Ammon's horn (tissue), 1 donor: Measurements from ENCODE around the gene PER3.

Experiments
- DNase-seq: peaks from one replicate; pipeline ENCODE4 v3.0.0-alpha.2; 2016; ENCODE audit warnings: low spot score

PER3 gene

DNA sequence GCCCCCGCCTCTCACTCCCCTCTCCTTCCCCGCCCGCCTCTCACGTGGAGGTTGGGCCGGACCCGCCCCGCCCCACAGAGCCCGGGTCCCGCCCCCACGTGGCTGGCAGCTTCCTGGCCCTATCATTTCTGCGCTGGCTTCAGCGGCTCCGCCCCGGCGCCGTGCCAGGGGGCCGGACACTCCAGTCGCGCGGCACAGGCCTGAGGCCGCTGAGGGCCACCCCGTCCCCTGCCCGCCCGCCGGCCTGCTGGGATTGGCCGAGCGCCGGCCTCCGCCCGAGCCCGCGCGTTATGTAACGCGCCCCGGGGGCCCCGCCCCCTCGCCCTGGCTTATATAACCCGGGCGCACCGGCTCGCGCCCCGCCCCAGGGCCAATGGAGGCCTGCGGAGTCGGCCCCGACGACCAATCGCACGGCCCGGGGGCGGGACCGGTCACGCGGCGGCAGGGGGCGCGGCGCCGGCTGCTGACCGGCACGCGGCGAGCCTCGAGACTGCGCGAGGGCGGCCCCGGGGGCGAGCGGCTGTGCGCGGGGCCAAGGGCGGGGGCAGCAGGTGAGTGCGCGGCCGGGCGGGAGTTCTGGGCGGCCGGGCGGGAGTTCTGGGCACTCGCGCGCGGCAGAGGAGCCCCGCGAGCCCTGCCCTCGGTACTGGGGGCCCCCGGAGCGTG, at the start of gene PER3:
Gene PER3, plus strand, starts transcription at position 466 of the 666 bp plus-strand sequence. CDS start 587 bp downstream, outside the sequence.
- peak; percentile 98 for DNase-seq

DNA sequence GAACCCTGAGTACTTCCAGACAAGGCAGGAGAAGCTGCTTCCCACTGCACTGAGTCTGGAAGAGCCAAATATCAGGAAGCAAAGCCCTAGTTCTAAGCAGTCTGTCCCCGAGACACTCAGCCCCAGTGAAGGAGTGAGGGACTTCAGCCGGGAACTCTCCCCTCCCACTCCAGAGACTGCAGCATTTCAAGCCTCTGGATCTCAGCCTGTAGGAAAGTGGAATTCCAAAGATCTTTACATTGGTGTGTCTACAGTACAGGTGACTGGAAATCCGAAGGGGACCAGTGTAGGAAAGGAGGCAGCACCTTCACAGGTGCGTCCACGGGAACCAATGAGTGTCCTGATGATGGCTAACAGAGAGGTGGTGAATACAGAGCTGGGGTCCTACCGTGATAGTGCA, 46.0 kb upstream of the PER3 start:
- no peak for DNase-seq

DNA sequence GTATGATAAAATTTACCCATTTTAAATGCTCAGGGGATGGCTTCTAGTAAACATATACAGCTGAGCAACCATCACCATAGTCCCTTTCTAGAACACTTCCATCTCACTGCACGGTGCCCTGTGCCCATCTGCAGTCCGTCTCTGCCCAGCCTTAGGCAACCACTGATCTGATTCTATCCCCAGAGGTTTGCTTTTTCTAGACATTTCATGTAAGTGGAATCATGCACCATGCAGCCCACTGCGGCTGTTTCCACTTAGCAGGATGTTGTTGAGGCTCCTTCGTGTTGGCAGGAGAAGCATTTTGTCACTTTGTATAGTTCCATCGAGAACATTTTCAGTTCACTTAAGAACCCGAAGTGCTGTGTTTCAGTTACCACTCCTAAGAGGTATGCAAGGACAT, 40.7 kb upstream of the PER3 start:
- no peak for DNase-seq

DNA sequence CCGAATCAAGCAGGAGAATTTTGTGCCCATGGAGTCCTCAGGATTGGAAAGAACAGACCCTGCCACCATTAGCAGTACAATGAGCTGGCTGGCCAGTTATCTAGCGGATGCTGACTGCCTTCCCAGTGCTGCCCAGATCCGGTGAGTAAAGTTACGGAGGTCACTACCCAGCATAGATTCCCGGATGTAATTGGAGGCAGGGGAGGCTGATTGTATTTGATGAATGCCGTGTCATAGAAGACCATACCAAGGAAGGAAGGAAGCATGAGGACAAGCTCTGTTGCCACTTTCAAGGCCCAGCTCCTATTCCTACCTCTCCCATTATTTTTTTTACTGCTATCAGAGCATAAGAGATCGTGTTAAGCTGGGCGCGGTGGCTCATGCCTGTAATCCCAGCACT, 39.2 kb upstream of the PER3 start:
- DNase-seq, result no peak

DNA sequence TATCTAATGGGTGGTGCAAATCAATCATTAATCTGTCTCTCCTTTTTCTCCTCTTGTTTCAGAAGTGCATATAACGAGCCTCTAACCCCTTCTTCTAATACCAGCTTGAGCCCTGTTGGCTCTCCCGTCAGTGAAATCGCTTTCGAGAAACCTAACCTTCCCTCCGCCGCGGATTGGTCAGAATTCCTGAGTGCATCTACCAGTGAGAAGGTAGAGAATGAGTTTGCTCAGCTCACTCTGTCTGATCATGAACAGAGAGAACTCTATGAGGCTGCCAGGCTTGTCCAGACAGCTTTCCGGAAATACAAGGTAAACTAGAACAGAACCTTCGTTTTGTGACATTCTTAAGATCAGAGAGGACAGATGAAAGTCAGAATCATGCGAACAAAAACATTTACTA, 38.3 kb upstream of the PER3 start:
- no peak for DNase-seq

DNA sequence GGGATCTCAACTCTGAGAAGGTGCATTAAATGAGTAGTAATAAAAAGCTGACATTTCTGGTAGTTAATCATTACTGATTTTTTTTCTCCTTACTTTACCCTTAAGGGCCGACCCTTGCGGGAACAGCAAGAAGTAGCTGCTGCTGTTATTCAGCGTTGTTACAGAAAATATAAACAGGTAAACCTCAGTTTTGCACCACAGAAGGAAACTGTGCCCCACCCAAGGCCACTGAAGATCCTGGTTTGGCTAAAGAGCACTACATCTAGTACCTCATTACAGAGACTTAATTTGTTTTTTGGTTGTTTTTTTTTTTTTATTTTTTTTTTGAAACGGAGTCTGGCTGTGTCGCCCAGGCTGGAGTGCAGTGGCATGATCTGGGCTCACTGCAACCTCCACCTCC, 36.5 kb upstream of the PER3 start:
- no peak for DNase-seq

DNA sequence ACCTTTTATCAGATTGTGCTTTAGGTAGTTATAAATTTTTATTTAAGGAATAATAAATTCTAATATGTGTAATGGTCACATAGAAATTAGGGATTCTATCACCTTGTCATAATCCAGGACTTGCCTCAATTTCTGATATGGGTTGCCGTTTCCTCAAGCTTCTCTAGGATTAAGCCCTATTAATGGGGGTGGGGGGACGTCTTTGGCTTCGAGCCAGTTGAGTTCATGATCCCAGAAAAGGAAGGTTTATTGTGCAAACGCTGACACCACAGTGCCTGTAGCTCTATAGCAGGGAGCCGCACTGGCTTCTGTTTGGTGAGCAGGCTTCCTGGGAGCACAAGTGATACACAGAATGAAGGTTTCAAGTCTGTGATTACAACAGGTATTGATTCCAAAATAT, 35.0 kb upstream of the PER3 start:
- DNase-seq, result no peak

DNA sequence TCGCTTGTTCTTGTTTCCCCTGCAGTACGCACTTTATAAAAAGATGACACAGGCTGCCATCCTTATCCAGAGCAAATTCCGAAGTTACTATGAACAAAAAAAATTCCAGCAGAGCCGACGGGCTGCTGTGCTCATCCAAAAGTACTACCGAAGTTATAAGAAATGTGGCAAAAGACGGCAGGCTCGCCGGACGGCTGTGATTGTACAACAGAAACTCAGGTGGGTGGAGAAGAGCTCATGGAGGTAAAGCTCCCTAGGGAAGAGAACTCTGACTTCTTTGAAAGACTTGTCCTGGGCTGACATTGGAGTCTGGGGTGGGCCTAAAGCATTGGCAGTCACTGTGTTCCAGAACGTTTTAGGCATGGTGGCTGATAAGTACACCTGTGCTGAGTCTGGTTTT, 32.9 kb upstream of the PER3 start:
- no peak for DNase-seq

DNA sequence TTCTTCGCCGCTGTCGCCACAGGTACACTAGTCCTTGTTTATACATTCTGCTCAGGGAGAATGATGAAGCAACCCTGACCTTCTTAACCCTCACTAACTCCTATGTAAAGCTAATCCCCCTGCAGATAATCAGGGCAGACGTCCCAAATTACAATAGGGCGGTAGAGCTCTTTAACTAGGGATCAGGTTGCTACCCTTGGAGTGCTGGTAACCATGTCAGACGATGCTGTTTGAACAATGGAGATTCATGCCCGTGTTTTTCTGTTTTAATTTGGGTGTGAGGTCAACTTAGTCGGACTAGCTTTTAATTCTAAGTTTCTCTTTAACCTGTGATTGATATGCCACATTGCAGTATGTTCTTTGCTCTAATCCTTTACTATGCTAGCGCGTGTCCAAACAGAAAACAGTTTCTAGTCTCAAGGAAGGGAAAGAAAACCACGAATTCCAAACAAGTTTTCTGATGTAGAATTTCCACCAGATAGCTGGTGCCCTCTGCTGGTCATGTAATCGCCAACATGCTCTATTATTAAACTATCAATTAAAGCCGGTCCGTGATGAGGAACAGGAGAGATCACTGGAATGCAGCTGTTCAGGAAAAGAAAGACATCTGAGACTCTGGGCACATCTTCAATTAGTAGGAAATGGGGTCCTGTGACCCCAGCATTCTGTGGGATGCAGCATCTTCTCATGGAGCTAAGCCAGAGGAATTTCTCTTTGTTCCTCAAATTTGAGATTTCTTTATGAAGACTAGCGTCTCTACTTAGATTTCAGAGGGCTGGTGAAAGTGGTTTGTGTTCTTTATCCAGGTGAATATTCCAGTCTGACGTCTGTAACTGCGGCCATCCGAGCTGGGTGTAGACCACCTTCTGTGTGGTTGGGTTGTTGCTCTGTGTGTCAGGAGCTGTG, 31.3 kb upstream of the PER3 start:
- peak; percentile 84 for DNase-seq

DNA sequence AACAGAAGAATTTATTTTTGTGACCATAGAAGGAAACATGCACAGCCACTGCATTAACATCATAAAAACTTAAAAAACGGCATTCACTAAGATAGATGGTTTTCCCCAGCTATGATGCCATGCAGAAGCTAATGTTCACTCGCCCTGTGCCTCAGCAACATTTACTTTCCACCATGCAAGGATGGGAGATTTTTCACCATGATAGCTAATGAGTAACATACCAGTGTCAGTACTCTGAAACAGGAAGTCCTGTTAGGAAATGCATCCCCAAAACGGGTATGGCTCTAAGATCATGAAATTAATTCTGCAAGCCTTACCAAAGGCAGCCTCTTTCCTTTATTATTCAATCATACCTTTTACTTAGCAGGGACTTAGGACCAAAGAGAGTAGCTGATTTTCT, 30.4 kb upstream of the PER3 start:
- DNase-seq, result no peak

DNA sequence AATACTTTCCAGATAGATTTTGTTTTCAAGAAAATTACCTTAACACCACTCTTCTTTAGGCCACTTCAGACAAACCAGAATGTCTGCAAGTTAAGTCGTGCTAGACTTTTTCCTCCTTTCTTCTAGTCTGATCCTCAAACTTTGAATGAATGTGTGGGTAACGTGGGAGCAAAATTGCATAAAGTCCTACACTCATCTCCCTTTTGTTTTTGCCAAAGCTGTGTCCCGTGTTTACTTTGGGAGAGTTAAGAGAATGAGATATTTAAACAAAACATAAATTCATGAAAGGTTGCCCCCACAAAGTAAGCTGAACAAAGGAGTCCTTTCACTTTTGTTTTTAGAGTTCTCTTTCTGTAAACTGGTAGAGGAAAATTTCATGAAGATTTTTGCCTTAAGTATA, 29.9 kb upstream of the PER3 start:
- DNase-seq, result no peak

DNA sequence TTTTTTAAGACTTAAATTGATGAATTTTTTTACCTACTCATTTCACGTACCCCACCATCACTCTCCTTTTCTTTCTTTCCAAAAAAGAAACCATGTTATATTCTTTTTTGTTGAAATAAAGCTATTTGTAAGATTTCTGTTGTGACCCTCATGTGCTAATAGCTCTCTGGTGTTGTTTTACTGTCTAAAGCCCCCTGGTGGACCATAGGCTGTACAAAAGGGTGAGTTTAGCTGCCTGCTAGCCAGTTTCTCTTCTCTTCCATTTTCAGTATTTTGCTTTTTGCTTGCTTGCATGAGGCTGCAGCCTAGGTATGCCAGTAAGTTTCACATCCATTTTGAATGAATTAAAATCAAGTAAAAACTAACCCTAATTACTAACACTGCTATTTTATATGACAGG, 28.6 kb upstream of the PER3 start:
- DNase-seq, result no peak

DNA sequence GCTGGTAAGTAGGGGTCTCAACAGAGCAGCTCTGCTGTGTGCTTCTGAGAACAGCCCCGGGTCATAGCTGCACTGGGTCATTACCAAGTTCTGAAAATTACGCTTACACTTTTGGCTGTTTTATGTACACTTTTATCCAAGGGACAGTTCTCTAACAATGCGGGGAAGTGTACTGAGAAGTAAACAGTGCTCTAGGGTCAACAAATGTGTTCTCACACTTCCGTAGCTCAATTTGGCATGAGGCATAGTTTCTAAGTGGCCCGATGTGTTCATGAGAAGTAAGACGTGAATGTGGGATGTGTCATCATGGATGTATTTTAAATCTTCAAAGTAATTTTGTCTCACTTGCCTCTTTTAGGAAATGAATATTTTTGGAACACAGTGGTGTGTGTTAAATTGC, 23.8 kb upstream of the PER3 start:
- no peak for DNase-seq

DNA sequence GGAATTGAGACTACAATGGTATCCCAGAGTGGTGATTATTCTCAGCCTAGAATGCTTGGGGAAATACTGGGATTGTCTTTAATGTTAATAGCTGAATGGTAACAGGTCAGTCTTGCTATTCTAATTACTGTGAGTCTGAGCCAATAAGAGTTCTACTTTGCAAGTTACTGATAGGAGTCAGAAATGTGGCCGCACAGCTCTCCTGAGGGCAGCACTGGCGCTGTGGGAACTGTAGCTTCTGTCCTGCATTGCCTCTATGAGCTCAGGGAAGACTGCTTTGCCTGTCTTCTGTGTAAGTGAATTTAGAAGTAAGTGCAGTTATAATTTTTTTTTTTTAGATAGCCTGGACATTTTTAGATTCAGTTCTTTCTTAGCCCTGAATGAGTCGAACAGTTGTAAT, 23.0 kb upstream of the PER3 start:
- DNase-seq, result no peak

DNA sequence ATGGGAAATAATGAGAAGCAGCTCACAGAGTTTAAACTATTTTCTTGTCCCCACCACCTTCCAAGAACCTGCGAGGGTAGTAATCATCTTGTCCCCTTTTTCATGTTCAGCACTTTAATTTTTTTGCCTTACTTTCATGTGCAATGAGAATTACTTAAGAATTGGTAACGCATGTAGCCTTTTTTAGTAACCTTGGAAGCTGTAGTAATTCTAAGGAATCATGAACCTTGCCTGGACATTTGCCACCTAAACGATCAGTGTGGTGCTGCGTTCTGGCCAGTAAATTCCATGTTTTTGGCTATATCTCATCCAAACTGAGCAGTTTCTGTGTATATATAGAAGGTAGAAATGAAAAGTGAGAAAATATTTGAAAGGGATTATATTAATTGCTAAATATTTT, 16.9 kb upstream of the PER3 start:
- DNase-seq, result no peak

DNA sequence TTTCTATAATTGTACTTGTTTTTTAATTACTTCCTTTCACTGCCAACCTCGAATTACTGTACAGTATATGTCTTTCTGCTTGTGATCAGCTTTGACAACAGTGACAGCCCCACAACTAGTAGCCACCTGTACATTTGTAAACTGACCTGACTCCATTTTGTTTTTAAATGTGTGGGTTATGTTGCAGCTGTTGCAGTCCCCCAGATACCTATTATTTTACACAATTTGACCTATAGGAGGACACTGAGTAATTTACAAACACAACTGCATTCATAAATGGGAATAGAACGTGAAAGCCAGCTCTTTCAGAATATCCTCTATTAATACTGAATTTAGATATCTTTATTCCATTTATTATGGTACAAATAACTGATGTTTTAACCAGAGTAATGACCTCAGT, 15.5 kb upstream of the PER3 start:
- no peak for DNase-seq

DNA sequence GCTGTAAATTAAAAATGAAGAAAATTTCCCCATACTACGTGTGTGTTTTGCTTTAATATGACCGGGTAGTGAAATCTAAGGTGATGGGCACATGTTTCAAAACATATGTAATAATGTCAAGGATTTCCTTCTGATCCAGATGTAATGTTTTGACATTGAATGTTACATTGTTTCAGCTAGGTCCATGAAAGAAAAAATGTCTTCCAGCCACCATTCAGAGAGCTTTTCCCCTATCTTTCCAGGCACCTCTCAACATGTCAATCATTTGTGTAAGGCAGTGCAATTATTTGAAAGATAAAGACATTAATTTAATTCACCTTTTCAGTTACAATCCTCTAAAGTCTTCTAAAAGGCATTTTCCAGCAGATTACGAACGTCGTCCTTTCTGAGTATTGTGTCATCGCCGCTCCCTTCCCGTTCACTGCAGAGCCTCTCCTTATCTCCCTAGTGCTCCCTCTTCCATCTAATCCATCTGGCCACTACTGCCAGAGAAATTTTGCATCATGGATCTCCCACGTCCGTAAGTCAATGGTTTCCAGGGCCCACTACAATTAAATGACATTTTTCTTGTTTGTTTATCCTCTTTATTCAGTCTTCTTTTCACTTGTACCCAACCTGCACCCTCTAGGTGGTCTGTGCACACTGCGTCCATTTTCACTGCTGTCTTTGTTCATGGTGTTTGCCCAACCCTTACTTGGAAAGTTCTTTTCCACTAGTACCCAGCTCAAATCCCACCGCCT, 14.2 kb upstream of the PER3 start:
- DNase-seq, result no peak

DNA sequence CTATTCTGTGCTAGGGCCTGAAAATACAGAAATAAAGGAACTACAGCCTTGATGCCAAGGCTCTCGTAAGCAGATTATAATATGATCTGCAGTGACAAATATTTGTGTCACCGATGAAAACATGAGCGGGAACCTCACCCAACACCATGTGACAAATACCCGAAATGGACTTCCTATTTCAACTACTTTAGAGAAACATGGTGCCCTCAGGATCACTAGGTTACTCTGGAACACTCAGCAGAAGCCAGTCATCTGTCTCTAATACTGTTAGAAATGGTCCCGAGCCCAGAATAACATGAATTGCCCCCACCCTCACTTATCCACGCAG, 13.5 kb upstream of the PER3 start:
- no peak for DNase-seq

DNA sequence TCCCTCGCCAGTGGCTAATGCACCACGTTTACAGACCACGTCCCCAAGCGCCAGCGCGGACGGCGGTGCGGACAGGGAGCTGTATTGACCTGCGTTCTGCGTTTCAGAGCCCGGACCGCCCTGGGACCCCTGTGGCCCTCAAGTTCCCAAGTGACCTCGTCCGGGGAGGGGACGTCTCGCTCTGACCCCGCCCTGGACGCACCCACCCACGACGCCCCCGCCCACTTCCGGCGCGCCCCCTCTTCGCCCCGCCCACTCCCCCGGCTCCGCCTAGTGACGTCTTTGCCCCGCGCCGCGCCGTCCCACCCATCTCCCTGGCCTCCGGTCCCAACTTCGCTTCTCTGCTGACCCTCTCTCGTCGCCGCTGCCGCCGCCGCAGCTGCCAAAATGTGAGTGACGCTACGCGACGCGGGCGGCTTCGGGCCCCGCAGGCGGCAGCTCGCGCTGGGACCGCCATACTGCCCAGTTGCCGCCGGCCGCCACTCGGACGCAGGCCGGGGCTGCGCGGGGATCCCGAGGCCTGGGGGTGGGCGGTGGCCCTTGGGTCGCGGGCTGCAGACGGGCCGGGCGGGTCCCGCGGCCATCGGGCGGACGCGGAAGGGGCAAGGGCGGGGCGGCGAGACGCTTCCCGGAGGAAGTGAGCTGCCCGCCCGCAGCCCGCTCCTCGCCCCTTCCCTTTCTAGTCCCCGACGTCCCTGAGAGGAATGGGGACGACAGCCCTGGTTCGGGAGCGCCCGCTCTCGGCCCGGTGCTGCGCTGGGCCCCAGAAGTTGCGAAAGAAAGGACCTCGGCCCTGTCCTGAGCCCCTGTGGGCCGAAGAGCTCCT, 12.9 kb upstream of the PER3 start, which contains the start of gene VAMP3:
Gene VAMP3, plus strand, starts transcription at position 300 of the 826 bp plus-strand sequence. Its CDS starts 88 bp downstream, at position 388.
- peak; percentile 89 for DNase-seq

DNA sequence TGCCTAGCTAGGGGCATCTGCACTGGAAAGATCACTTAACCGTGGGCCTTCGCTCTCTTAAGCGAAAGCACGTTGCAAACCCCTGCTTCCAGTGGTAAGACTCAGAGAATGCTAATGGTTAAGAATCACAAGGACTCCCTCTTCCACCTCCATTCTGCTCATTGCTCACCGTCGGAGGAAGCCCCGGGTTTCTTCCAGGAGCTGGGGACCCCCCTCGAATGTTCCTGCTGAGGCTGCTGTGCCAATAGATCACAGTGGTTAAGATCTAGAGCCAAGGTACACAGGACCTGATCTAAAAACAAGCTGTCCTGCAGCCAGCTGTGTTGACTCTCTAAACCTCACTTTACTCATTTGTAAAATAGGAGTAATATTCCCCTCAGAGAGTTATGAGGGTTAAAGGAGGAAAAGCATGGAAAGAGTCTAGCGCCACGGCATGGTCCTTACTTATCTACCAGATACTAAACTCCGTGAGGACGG, 12.2 kb upstream of the PER3 start:
- DNase-seq, result no peak

DNA sequence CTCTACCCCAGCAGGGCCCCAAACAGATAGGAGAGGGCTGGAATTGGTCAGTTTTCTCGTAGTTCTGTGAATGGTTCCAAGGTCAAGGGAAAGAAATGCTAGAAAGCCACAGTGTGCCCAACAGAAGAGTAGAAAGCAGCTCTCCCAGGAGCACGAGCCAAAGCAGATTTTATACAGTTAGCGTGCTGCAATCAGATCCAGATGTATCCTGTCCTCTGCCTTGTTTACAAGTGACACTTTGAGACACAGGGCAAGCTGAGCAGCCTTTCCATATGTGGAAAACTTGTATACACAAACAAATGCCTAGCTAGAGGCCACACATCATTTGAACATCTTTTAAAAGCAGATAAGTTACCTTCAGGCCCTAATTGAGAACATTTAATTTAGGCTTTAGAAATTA, 6.5 kb upstream of the PER3 start:
- DNase-seq, result no peak

DNA sequence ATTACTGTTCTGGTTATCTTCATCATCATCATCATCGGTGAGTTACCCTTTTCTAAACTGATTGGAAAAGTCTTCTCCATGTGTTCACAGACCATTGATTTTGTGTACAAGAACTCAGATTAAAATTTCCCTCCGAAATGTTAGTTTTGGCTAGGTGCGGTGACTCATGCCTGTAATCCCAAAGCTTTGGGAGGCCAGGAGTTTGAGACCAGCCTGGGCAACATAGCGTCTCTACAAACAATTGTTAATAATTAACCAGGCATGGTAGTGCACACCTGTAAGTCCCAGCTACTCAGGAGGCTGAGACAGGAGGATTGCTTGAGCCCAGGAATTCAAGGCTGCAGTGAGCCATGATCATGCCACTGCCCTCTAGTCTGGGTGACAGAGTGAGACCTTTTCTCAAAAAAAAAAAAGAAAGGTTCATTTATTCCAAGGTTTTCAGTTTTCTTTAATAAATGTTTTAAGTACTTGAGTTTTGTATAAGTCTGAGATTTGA, 5.9 kb upstream of the PER3 start:
- no peak for DNase-seq
